Mucosa of descending colon (tissue), 3 donors: Measurements from ENCODE around the gene LOXL4. TPM values are rescaled to one million over a fixed set of nuclear protein-coding genes. Genes with fewer than 3 reads are reported as not detected.

ENCODE experiments used
- ATAC-seq: fragments of 200-7000 bp; cut with Tn5 transposase; one replicate; pipeline ENCODE4 v1.9.1; 2020; ENCODE audit warnings: mild to moderate bottlenecking, moderate library complexity
- DNase-seq, 3 donors: peaks; one replicate each; pipeline ENCODE4 v3.0.0-alpha.2; 2020
- H3K36me3 ChIP-seq: fragments of 200-600 bp; one replicate; pipeline ENCODE4 v1.8.0; 2021; ENCODE audit warnings: low read depth, mild to moderate bottlenecking
- H3K4me1 ChIP-seq: fragments of 200-600 bp; one replicate; pipeline ENCODE4 v1.8.0; 2021; ENCODE audit warnings: low read depth, mild to moderate bottlenecking
- H3K4me3 ChIP-seq: fragments of 200-600 bp; one replicate; pipeline ENCODE4 v1.8.0; 2021; ENCODE audit warnings: mild to moderate bottlenecking
- H3K9me3 ChIP-seq: fragments of 200-600 bp; one replicate; pipeline ENCODE4 v1.8.0; 2021; ENCODE audit warnings: mild to moderate bottlenecking
- CTCF ChIP-seq: fragments of 200-600 bp; IDR thresholded peaks from one replicate; pipeline ENCODE4 v1.8.0; 2022; ENCODE audit warnings: antibody characterized with exemption, mild to moderate bottlenecking
- intact Hi-C, 2 donors: fragments of 100-400 bp; cut with DNase I in 1 of 2; cut with micrococcal nuclease in 1 of 2; formaldehyde crosslinking; loops; one replicate each; pipeline versions ENCODE4 v1.11.0 to v1.11.1; 2022; cut with DNase I, micrococcal nuclease
- total RNA-seq, 3 donors: library from RNA; stranded (reverse); fragmentation: NEBNext Ultra II Directional in 2 of 3; extraction: Animal tissue kit (Norgen Biotek cat#: 25700) in 2 of 3; gene quantifications; one replicate each; pipeline versions ENCODE4 v1.2.1 to v1.2.4, GENCODE V29; 2021 to 2023
- donor health status: DM: no; HTN: no; CAD: no; lungs with moderate emphysema.
- donor health status: DM: no; HTN: no; CAD: no.
- donor health status: DM: no; HTN: yes; CAD: no.

Gene LOXL4
- total RNA-seq, 3 donors from 2014 or later, result 0.58 to 7.8 (median 0.58) TPM

- Histone ChIP-seq H3K4me3 (no peak overlapping the region), H3K9me3 (peaks cover 6% of the 10 kb centered on the region), H3K4me1 (no peaks in the 10 kb centered on the region), H3K36me3 (no peaks in the 10 kb centered on the region)
- DNase-seq (no peak), ATAC-seq (no peak)
- intact Hi-C loops, result no loop called here
- no peak for TF ChIP-seq CTCF
Measured at GRCh38 chr10:98226508-98227144, 41.4 kb downstream of the LOXL4 start.

- ATAC-seq, result no peak
Measured at GRCh38 chr10:98224996-98225395, 43.0 kb downstream of the LOXL4 start.

GRCh38 chr10:98224509-98224908, 43.5 kb downstream of the LOXL4 start:
- Histone ChIP-seq H3K9me3 (peaks cover 6% of the 10 kb centered on the region), H3K4me1 (no peaks in the 10 kb centered on the region), H3K4me3 (no peak overlapping the region), H3K36me3 (no peaks in the 10 kb centered on the region)
- no peak for TF ChIP-seq CTCF
- intact Hi-C loops, result no loop called here
- no peak for ATAC-seq
- no peak for DNase-seq

More at GRCh38 chr10:98224996-98225395, 43.0 kb downstream of the LOXL4 start:
- DNase-seq, result no peak
- Histone ChIP-seq H3K9me3 (peaks cover 6% of the 10 kb centered on the region), H3K36me3 (no peaks in the 10 kb centered on the region), H3K4me1 (no peaks in the 10 kb centered on the region), H3K4me3 (no peak overlapping the region)
- intact Hi-C loops, result no loop called here
- no peak for TF ChIP-seq CTCF

- Histone ChIP-seq H3K4me3 (no peak overlapping the region), H3K36me3 (no peaks in the 10 kb centered on the region), H3K9me3 (peaks cover 8% of the 10 kb centered on the region), H3K4me1 (no peaks in the 10 kb centered on the region)
- intact Hi-C loops, result no loop called here
- TF ChIP-seq CTCF, result no peak
- no peak for DNase-seq
- no peak for ATAC-seq
Measured at GRCh38 chr10:98223874-98224273, 44.1 kb downstream of the LOXL4 start.

GRCh38 chr10:98217801-98218200, 50.2 kb downstream of the LOXL4 start:
- ATAC-seq, result no peak
- TF ChIP-seq CTCF, result no peak
- DNase-seq, result no peak
- Histone ChIP-seq H3K4me1 (no peaks in the 10 kb centered on the region), H3K36me3 (no peaks in the 10 kb centered on the region), H3K9me3 (peaks cover 5% of the 10 kb centered on the region), H3K4me3 (no peak overlapping the region)
- intact Hi-C loops, result no loop called here

- ATAC-seq (no peak), DNase-seq (no peak)
- H3K4me1 ChIP-seq, result no peaks in the 10 kb centered on the region
- TF ChIP-seq CTCF, result no peak
- intact Hi-C loops, result no loop called here
- H3K36me3 ChIP-seq, result no peaks in the 10 kb centered on the region
- peaks cover 5% of the 10 kb centered on the region for H3K9me3 ChIP-seq
- H3K4me3 ChIP-seq, result no peak overlapping the region
Measured at GRCh38 chr10:98215373-98215772, 52.6 kb downstream of the LOXL4 start.
